ENCODE measurements around the gene WDR27. TPM values are rescaled to one million over a fixed set of nuclear protein-coding genes. Genes with fewer than 3 reads are reported as not detected.

WDR27 gene
- total RNA-seq, 4 donors from 2014 or later, result 12.4 to 38.7 (median 27.6) TPM

GRCh38 chr6:169685860-169686259, 16.0 kb downstream of the WDR27 start:
- H3K4me1 ChIP-seq, result peaks cover 0 to 9% (median 4%) of the 10 kb centered on the region in 3 donors
- H3K9me3 ChIP-seq, result peaks cover 0 to 11% (median 8%) of the 10 kb centered on the region in 3 donors
- no peak overlapping the region for H3K27ac ChIP-seq
- H3K4me3 ChIP-seq, result no peak overlapping the region
- DNase-seq, result no peak
- no peak for TF ChIP-seq POLR2A (IDR thresholded peaks at IDR 0.05)
- TF ChIP-seq, protein P1, sequence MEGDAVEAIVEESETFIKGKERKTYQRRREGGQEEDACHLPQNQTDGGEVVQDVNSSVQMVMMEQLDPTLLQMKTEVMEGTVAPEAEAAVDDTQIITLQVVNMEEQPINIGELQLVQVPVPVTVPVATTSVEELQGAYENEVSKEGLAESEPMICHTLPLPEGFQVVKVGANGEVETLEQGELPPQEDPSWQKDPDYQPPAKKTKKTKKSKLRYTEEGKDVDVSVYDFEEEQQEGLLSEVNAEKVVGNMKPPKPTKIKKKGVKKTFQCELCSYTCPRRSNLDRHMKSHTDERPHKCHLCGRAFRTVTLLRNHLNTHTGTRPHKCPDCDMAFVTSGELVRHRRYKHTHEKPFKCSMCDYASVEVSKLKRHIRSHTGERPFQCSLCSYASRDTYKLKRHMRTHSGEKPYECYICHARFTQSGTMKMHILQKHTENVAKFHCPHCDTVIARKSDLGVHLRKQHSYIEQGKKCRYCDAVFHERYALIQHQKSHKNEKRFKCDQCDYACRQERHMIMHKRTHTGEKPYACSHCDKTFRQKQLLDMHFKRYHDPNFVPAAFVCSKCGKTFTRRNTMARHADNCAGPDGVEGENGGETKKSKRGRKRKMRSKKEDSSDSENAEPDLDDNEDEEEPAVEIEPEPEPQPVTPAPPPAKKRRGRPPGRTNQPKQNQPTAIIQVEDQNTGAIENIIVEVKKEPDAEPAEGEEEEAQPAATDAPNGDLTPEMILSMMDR (IDR thresholded peaks at IDR 0.05), result no peak
- 90 to 97% methylated on average over 2 of the region's 2 CpGs for WGBS, 2 donors
- H3K36me3 ChIP-seq, result peaks cover 0 to 75% (median 6%) of the 10 kb centered on the region in 3 donors
- no peaks in the 10 kb centered on the region for H3K27me3 ChIP-seq
- intact Hi-C loops (cut with DNase I), result no loop called here

- no peak overlapping the region for H3K4me3 ChIP-seq
- intact Hi-C loops (cut with DNase I), result no loop called here
- no peak overlapping the region for H3K27ac ChIP-seq
- H3K36me3 ChIP-seq, result peaks cover 0 to 91% (median 6%) of the 10 kb centered on the region in 3 donors
- DNase-seq, result no peak
- TF ChIP-seq POLR2A (IDR thresholded peaks at IDR 0.05), result no peak
- TF ChIP-seq, protein P1 (IDR thresholded peaks at IDR 0.05), result no peak
- H3K4me1 ChIP-seq, result peaks cover 0 to 9% (median 0%) of the 10 kb centered on the region in 3 donors
- H3K27me3 ChIP-seq, result no peaks in the 10 kb centered on the region
- H3K9me3 ChIP-seq, result peaks cover 0 to 11% (median 8%) of the 10 kb centered on the region in 3 donors
- WGBS, 2 donors, result 80% methylated on average over 2 of the region's 3 CpGs; no CpG with 5 or more reads in 1 of the 2 donors
These were observed 17.8 kb downstream of the WDR27 start for GRCh38 chr6:169684056-169684455.

DNA sequence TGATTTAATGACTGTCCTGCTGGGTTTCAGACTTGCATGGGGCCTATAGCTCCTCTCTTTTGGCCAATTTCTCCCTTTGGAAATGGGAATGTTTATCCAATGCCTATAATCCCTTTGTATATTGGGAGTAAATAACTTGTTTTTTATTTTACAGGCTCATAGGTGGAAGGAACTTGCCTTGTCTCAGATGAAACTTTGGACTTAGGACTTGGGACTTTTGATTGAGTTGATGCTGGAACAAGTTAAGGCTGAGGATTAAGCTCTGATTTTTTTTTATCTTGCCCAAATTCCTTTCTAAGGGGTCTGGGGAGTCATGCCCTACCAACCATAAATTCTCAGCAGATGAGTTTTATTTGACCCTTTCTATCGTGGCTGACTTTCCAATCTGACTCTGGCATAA, 23.5 kb downstream of the WDR27 start:
- TF ChIP-seq POLR2A (IDR thresholded peaks at IDR 0.05), result no peak
- TF ChIP-seq, protein P1 (IDR thresholded peaks at IDR 0.05), result no peak
- no peak overlapping the region for H3K4me3 ChIP-seq
- H3K36me3 ChIP-seq, result peaks cover 0 to 69% (median 0%) of the 10 kb centered on the region in 3 donors
- no peaks in the 10 kb centered on the region for H3K9me3 ChIP-seq
- no peaks in the 10 kb centered on the region for H3K4me1 ChIP-seq
- no peak overlapping the region for H3K27ac ChIP-seq
- intact Hi-C loops (cut with DNase I), result no loop called here
- no peak for DNase-seq
- 76 to 94% methylated on average over 1 of the region's 1 CpG for WGBS, 2 donors
- H3K27me3 ChIP-seq, result no peaks in the 10 kb centered on the region

GRCh38 chr6:169677096-169677495, 24.7 kb downstream of the WDR27 start:
- H3K27ac ChIP-seq, result no peak overlapping the region
- no peaks in the 10 kb centered on the region for H3K4me1 ChIP-seq
- peaks cover 0 to 64% (median 0%) of the 10 kb centered on the region in 3 donors for H3K36me3 ChIP-seq
- WGBS, 2 donors, result 82 to 96% methylated on average over 1 of the region's 1 CpG
- intact Hi-C loops (cut with DNase I), result no loop called here
- no peaks in the 10 kb centered on the region for H3K27me3 ChIP-seq
- TF ChIP-seq, protein P1 (IDR thresholded peaks at IDR 0.05), result no peak
- TF ChIP-seq POLR2A (IDR thresholded peaks at IDR 0.05), result no peak
- no peak overlapping the region for H3K4me3 ChIP-seq
- no peak for DNase-seq
- H3K9me3 ChIP-seq, result no peaks in the 10 kb centered on the region

GRCh38 chr6:169675011-169675410, 26.8 kb downstream of the WDR27 start:
- H3K4me3 ChIP-seq, result no peak overlapping the region
- intact Hi-C loops (cut with DNase I), result no loop called here

More at GRCh38 chr6:169675011-169675410, 26.8 kb downstream of the WDR27 start:
- DNase-seq, result no peak
- Histone ChIP-seq H3K9me3 (no peaks in the 10 kb centered on the region), H3K27ac (no peak overlapping the region), H3K27me3 (no peaks in the 10 kb centered on the region), H3K36me3 (peaks cover 0 to 67% (median 0%) of the 10 kb centered on the region in 3 donors), H3K4me1 (no peaks in the 10 kb centered on the region)
- TF ChIP-seq, protein P1 (IDR thresholded peaks at IDR 0.05), result no peak
- TF ChIP-seq POLR2A (IDR thresholded peaks at IDR 0.05), result no peak
- 93 to 97% methylated on average over 3 of the region's 3 CpGs for WGBS, 2 donors

Data from esophagus squamous epithelium (tissue), 5 donors.